GM23338 (cell line): ENCODE results near the gene GREB1L. TPM values are rescaled to one million over a fixed set of nuclear protein-coding genes. Genes with fewer than 3 reads are reported as not detected.

ENCODE experiments used
- ATAC-seq: fragments of 200-7000 bp; cut with Tn5 transposase; 3 replicates; pipeline ENCODE4 v1.9.1; 2020
- DNase-seq: peaks from one replicate; pipeline ENCODE4 v3.0.0-alpha.2; 2015; ENCODE audit warnings: low spot score
- H2AFZ ChIP-seq: fragments of 200-600 bp; sonication (generic); 2 replicates; pipeline ENCODE4 v1.8.0; 2016; ENCODE audit warnings: antibody characterized with exemption, mild to moderate bottlenecking, moderate library complexity
- H3F3A ChIP-seq: fragments of 200-600 bp; sonication (generic); replicated peaks from 2 replicates; pipeline ENCODE4 v1.8.0; 2017; ENCODE audit warnings: antibody characterized with exemption, mixed run types, low read depth
- H3K27ac ChIP-seq: fragments of 200-600 bp; sonication (generic); 2 replicates; pipeline ENCODE4 v1.6.1; 2016; ENCODE audit warnings: low read depth
- H3K27me3 ChIP-seq: fragments of 200-600 bp; sonication (generic); 2 replicates; pipeline ENCODE4 v1.8.0; 2016; ENCODE audit warnings: mild to moderate bottlenecking, mixed run types, moderate library complexity; ENCODE audit not compliant: insufficient read depth
- H3K36me3 ChIP-seq: fragments of 200-600 bp; sonication (generic); 2 replicates; pipeline ENCODE4 v1.8.0; 2016; ENCODE audit warnings: mild to moderate bottlenecking; ENCODE audit not compliant: insufficient read depth
- H3K4me1 ChIP-seq: fragments of 200-600 bp; sonication (generic); 2 replicates; pipeline ENCODE4 v1.8.0; 2016; ENCODE audit warnings: mild to moderate bottlenecking, moderate library complexity; ENCODE audit not compliant: insufficient read depth
- H3K4me2 ChIP-seq: fragments of 200-600 bp; sonication (generic); 2 replicates; pipeline ENCODE4 v1.7.1; 2017; ENCODE audit warnings: mixed run types
- H3K4me3 ChIP-seq: fragments of 200-600 bp; sonication (generic); 2 replicates; pipeline ENCODE4 v1.6.1; 2016; ENCODE audit warnings: mixed run types
- H3K79me2 ChIP-seq: fragments of 200-600 bp; sonication (generic); replicated peaks from 2 replicates; pipeline ENCODE4 v1.8.0; 2017; ENCODE audit warnings: mild to moderate bottlenecking; ENCODE audit not compliant: insufficient read depth
- H3K9me2 ChIP-seq: fragments of 200-600 bp; sonication (generic); 2 replicates; pipeline ENCODE4 v1.8.0; 2017; ENCODE audit not compliant: insufficient read depth
- H4K20me1 ChIP-seq: fragments of 200-600 bp; sonication (generic); replicated peaks from 2 replicates; pipeline ENCODE4 v1.8.0; 2017; ENCODE audit warnings: mild to moderate bottlenecking; ENCODE audit not compliant: insufficient read depth
- H3K27ac Mint-ChIP-seq: 2 replicates; pipeline ENCODE4 v1.8.0; 2020; ENCODE audit warnings: inconsistent platforms, mild to moderate bottlenecking, moderate library complexity, mixed read lengths
- H3K27me3 Mint-ChIP-seq: 3 replicates; pipeline ENCODE4 v1.8.0; 2022; ENCODE audit warnings: low read depth, mild to moderate bottlenecking, moderate library complexity, mixed read lengths, inconsistent platforms; ENCODE audit not compliant: insufficient read depth, poor library complexity
- H3K36me3 Mint-ChIP-seq: 3 replicates; pipeline ENCODE4 v1.8.0; 2021; ENCODE audit warnings: low read depth, mild to moderate bottlenecking, inconsistent platforms, moderate library complexity, mixed read lengths
- H3K4me1 Mint-ChIP-seq: 3 replicates; pipeline ENCODE4 v1.8.0; 2020; ENCODE audit warnings: mild to moderate bottlenecking, inconsistent platforms, mixed read lengths
- H3K4me3 Mint-ChIP-seq: 3 replicates; pipeline ENCODE4 v1.8.0; 2021; ENCODE audit warnings: moderate library complexity, mild to moderate bottlenecking, inconsistent platforms, mixed read lengths
- H3K9me3 Mint-ChIP-seq: 3 replicates; pipeline ENCODE4 v1.8.0; 2020; ENCODE audit warnings: moderate library complexity, mild to moderate bottlenecking, inconsistent platforms, mixed read lengths
- CREB1 ChIP-seq: fragments of 250-450 bp; sonication (Bioruptor Pico); IDR thresholded peaks from 2 replicates; pipeline ENCODE4 v1.5.0; 2020; ENCODE audit warnings: low read depth, mild to moderate bottlenecking, moderate library complexity
- EZH2 ChIP-seq: fragments of 200-600 bp; sonication (generic); IDR thresholded peaks from one replicate; pipeline ENCODE4 v1.8.0; 2017; ENCODE audit warnings: antibody characterized with exemption, mild to moderate bottlenecking, low read depth; ENCODE audit not compliant: unreplicated experiment
- EZH2phosphoT487 ChIP-seq: fragments of 200-600 bp; sonication (generic); IDR thresholded peaks from one replicate; pipeline ENCODE4 v1.8.1; 2018; ENCODE audit warnings: antibody characterized with exemption; ENCODE audit not compliant: unreplicated experiment
- JUNB ChIP-seq: IDR thresholded peaks from one replicate; pipeline ENCODE4 v1.6.1; 2016; ENCODE audit warnings: antibody characterized with exemption; ENCODE audit not compliant: unreplicated experiment
- NANOG ChIP-seq: IDR thresholded peaks from 2 replicates; pipeline ENCODE4 v1.6.1; 2016; ENCODE audit warnings: antibody characterized with exemption, borderline replicate concordance
- POLR2AphosphoS5 ChIP-seq: IDR thresholded peaks from 2 replicates; pipeline ENCODE4 v1.6.1; 2016; ENCODE audit warnings: antibody characterized with exemption, low read depth
- STAT1 ChIP-seq: IDR thresholded peaks from one replicate; pipeline ENCODE4 v1.6.1; 2016; ENCODE audit warnings: antibody characterized with exemption; ENCODE audit not compliant: unreplicated experiment
- ZNF331 ChIP-seq: fragments of 250-450 bp; sonication (Bioruptor Pico); IDR thresholded peaks from 2 replicates; pipeline ENCODE4 v1.5.0; 2020; ENCODE audit warnings: low read depth, mild to moderate bottlenecking, moderate library complexity
- polyA plus RNA-seq: library from polyadenylated mRNA; unstranded; fragments of >200 nt; fragmentation: Nextera tagmentation; extraction: Ambion mirVana; gene quantifications from 2 replicates; pipeline ENCODE4 v1.2.1, GENCODE V29; 2016
- total RNA-seq: library from RNA; depleted of rRNA; stranded (reverse); fragments of >200 nt; shearing (Covaris generic); gene quantifications from 2 replicates; pipeline ENCODE4 v1.2.3, GENCODE V29; 2014
- TF ChIP-seq, protein P1 (sequence below): fragments of 250-450 bp; sonication (Bioruptor Pico); IDR thresholded peaks from 2 replicates; pipeline ENCODE4 v1.5.0; 2020; ENCODE audit warnings: mild to moderate bottlenecking, moderate library complexity

The GREB1L gene
- total and polyA plus RNA-seq, 2 experiments from 2014 or later, result 0.03 to 0.29 TPM

- TF ChIP-seq, protein P1, sequence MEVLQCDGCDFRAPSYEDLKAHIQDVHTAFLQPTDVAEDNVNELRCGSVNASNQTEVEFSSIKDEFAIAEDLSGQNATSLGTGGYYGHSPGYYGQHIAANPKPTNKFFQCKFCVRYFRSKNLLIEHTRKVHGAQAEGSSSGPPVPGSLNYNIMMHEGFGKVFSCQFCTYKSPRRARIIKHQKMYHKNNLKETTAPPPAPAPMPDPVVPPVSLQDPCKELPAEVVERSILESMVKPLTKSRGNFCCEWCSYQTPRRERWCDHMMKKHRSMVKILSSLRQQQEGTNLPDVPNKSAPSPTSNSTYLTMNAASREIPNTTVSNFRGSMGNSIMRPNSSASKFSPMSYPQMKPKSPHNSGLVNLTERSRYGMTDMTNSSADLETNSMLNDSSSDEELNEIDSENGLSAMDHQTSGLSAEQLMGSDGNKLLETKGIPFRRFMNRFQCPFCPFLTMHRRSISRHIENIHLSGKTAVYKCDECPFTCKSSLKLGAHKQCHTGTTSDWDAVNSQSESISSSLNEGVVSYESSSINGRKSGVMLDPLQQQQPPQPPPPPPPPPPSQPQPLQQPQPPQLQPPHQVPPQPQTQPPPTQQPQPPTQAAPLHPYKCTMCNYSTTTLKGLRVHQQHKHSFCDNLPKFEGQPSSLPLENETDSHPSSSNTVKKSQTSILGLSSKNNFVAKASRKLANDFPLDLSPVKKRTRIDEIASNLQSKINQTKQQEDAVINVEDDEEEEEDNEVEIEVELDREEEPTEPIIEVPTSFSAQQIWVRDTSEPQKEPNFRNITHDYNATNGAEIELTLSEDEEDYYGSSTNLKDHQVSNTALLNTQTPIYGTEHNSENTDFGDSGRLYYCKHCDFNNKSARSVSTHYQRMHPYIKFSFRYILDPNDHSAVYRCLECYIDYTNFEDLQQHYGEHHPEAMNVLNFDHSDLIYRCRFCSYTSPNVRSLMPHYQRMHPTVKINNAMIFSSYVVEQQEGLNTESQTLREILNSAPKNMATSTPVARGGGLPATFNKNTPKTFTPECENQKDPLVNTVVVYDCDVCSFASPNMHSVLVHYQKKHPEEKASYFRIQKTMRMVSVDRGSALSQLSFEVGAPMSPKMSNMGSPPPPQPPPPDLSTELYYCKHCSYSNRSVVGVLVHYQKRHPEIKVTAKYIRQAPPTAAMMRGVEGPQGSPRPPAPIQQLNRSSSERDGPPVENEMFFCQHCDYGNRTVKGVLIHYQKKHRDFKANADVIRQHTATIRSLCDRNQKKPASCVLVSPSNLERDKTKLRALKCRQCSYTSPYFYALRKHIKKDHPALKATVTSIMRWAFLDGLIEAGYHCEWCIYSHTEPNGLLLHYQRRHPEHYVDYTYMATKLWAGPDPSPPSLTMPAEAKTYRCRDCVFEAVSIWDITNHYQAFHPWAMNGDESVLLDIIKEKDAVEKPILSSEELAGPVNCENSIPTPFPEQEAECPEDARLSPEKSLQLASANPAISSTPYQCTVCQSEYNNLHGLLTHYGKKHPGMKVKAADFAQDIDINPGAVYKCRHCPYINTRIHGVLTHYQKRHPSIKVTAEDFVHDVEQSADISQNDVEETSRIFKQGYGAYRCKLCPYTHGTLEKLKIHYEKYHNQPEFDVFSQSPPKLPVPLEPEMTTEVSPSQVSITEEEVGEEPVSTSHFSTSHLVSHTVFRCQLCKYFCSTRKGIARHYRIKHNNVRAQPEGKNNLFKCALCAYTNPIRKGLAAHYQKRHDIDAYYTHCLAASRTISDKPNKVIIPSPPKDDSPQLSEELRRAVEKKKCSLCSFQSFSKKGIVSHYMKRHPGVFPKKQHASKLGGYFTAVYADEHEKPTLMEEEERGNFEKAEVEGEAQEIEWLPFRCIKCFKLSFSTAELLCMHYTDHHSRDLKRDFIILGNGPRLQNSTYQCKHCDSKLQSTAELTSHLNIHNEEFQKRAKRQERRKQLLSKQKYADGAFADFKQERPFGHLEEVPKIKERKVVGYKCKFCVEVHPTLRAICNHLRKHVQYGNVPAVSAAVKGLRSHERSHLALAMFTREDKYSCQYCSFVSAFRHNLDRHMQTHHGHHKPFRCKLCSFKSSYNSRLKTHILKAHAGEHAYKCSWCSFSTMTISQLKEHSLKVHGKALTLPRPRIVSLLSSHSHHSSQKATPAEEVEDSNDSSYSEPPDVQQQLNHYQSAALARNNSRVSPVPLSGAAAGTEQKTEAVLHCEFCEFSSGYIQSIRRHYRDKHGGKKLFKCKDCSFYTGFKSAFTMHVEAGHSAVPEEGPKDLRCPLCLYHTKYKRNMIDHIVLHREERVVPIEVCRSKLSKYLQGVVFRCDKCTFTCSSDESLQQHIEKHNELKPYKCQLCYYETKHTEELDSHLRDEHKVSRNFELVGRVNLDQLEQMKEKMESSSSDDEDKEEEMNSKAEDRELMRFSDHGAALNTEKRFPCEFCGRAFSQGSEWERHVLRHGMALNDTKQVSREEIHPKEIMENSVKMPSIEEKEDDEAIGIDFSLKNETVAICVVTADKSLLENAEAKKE (CRISPR knock-in tag), result no peak
- TF ChIP-seq EZH2, result no peak
- no peak for TF ChIP-seq JUNB
Measured at GRCh38 chr18:21450503-21450902, 208.5 kb downstream of the GREB1L start (continued).

DNA sequence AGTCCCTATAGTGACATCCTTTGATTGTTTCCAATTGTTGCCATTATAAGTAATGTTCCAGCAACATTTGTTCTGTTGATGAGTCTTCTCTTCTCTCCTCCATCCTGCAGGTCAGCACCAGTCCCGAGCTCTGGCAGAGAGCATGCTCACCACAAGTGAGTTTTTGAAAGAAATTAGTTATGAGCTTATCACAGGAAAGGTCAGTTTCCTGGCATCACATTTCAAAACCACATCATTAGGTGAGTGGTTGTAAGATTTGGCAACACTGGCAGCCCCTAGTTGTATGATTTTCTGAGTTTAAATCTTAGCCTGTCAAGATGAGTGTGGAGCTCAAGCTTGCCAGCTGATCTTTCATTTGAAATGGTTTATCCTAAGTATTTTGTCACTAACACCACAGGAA is 208.9 kb downstream of the GREB1L start:
- DNase-seq (no peak), ATAC-seq (no peak)
- Mint-ChIP-seq H3K4me1 (peaks cover 4% of the 10 kb centered on the region; the same call in 2 of the 3 replicates), H3K9me3 (no peaks in the 10 kb centered on the region), H3K27ac (no peak overlapping the region), H3K27me3 (peaks cover 5% of the 10 kb centered on the region), H3K36me3 (no peaks in the 10 kb centered on the region), H3K4me3 (no peak overlapping the region)
- Histone ChIP-seq H3K27ac (no peak overlapping the region), H2AFZ (no peak overlapping the region), H3K79me2 (no peaks in the 10 kb centered on the region), H3K4me3 (no peak overlapping the region), H3K4me2 (no peak overlapping the region), H3F3A (no peaks in the 10 kb centered on the region), H3K27me3 (no peaks in the 10 kb centered on the region), H3K9me2 (no peaks in the 10 kb centered on the region), H3K36me3 (no peaks in the 10 kb centered on the region), H3K4me1 (no peaks in the 10 kb centered on the region), H4K20me1 (no peaks in the 10 kb centered on the region)
- TF ChIP-seq ZNF331 (CRISPR knock-in tag) (no peak), EZH2phosphoT487 (no peak), NANOG (no peak), CREB1 (CRISPR knock-in tag) (no peak), POLR2AphosphoS5 (no peak), STAT1 (no peak)
- TF ChIP-seq, protein P1 (CRISPR knock-in tag), result no peak
